Measurements from ENCODE around the gene HAUS7. TPM values are rescaled to one million over a fixed set of nuclear protein-coding genes. Genes with fewer than 3 reads are reported as not detected.

Gene HAUS7
- total and polyA plus RNA-seq, 2 of the 8 experiments (the other 6 are each of a cell fraction or from before 2014, with no cell fraction given) = 45.4 to 54.0 TPM

- no peak overlapping the region for H3K23ac ChIP-seq (ENCODE audit: insufficient read length)
- peaks cover 0 to 4% (median under 1%) of the 10 kb centered on the region in 4 experiments; a peak in 2 of 7 replicates for H3K4me1 ChIP-seq (replicated peaks in 1 of 4; ENCODE audit: control insufficient read depth in 3 of 4, insufficient read depth in 4 of 4, low read length in 3 of 4)
- WGBS, 2 experiments (ENCODE audit: extremely low coverage in 1 of 2, insufficient coverage in 1 of 2, insufficient read length in 1 of 2, insufficient replicate concordance in 2 of 2, low coverage in 1 of 2, low lambda C conversion rate in 2 of 2, missing lambda C conversion rate in 1 of 2) = 82% methylated on average over 6 of the region's 23 CpGs; no CpG with 5 or more reads in 1 of the 2 experiments
- H2BK15ac ChIP-seq (ENCODE audit: low read length) = no peak overlapping the region
- TF ChIP-seq CTCF (IDR thresholded peaks at IDR 0.05; ENCODE audit: control extremely low read depth in 1 of 3, insufficient read depth in 1 of 3, low read depth in 1 of 3, low read length in 3 of 3) = peak in 2 of 3 experiments; percentile 6 to 8; a peak in 2 of 4 replicates
- no peak for TF ChIP-seq EP300 (IDR thresholded peaks at IDR 0.05; ENCODE audit: borderline replicate concordance in 1 of 2, low read depth in 2 of 2, low read length in 2 of 2)
- no peaks in the 10 kb centered on the region for H3K36me3 ChIP-seq (ENCODE audit: control insufficient read depth in 2 of 4, insufficient read depth in 4 of 4, low read length in 3 of 4)
- no peak overlapping the region for H3K14ac ChIP-seq (ENCODE audit: insufficient read length)
- H2BK5ac ChIP-seq (ENCODE audit: low read depth, low read length) = no peak overlapping the region
- no peak overlapping the region for H3K9ac ChIP-seq (replicated peaks in 1 of 4; ENCODE audit: extremely low read depth in 1 of 4, low read depth in 3 of 4, low read length in 3 of 4)
- DNase-seq (ENCODE audit: low read depth in 1 of 2, low spot score in 2 of 2) = no peak
- H2AK5ac ChIP-seq (ENCODE audit: low read depth, low read length) = no peak overlapping the region
- no peaks in the 10 kb centered on the region for H3K27me3 ChIP-seq (replicated peaks in 1 of 4; ENCODE audit: control insufficient read depth in 3 of 4, extremely low read depth in 1 of 4, insufficient read depth in 3 of 4, low read length in 3 of 4)
- H4K20me1 ChIP-seq (replicated peaks in 1 of 2; ENCODE audit: control insufficient read depth in 1 of 2, insufficient read depth in 2 of 2, low read length in 2 of 2) = no peaks in the 10 kb centered on the region
- H3K4ac ChIP-seq (replicated peaks; ENCODE audit: insufficient read length, low read depth, low read length) = no peak overlapping the region
- H4K8ac ChIP-seq (ENCODE audit: extremely low read depth, insufficient read depth, low read length) = no peak overlapping the region; the same call in 1 of the 2 replicates
- no peak overlapping the region for H4K5ac ChIP-seq (ENCODE audit: insufficient read length, low read depth, low read length)
- no peak overlapping the region for H4K91ac ChIP-seq (replicated peaks; ENCODE audit: insufficient read length, low read length)
- H3K18ac ChIP-seq (ENCODE audit: extremely low read depth, low read length) = no peak overlapping the region
- no peak overlapping the region for H3K4me2 ChIP-seq (ENCODE audit: insufficient read depth in 1 of 2, low read depth in 2 of 2, low read length in 2 of 2)
- H2BK20ac ChIP-seq (ENCODE audit: low read length) = no peak overlapping the region
- no peak overlapping the region for H3K27ac ChIP-seq (ENCODE audit: low read depth, low read length)
- H3K56ac ChIP-seq (replicated peaks; ENCODE audit: insufficient read length, low read depth, low read length) = no peak overlapping the region
- no peak overlapping the region for H2AFZ ChIP-seq (ENCODE audit: low read length)
- ChIA-PET POLR2A (ENCODE audit: partially characterized antibody) (no interaction called here), CTCF (ENCODE audit: partially characterized antibody) (interaction anchor here (0.8 to 4.3 kb wide), 6 partner anchors 8 to 42 kb away, joined by 3 to 39 read pairs (median 3); partner anchors contain the start of gene HAUS7)
- no peaks in the 10 kb centered on the region for H3K23me2 ChIP-seq (ENCODE audit: low read depth, low read length)
- H2BK12ac ChIP-seq (ENCODE audit: low read depth, low read length) = no peak overlapping the region
- no peaks in the 10 kb centered on the region for H3K79me1 ChIP-seq (ENCODE audit: low read depth, low read length)
- FAIRE-seq = no peak
- H3K4me3 ChIP-seq (ENCODE audit: extremely low read depth in 1 of 4, insufficient read depth in 2 of 4, low read depth in 3 of 4, low read length in 4 of 4) = no peak overlapping the region
- no peaks in the 10 kb centered on the region for H3K79me2 ChIP-seq (ENCODE audit: control insufficient read depth in 1 of 2, insufficient read depth in 2 of 2, low read length in 2 of 2)
- H3K9me3 ChIP-seq (ENCODE audit: insufficient read depth in 2 of 2, low read depth in 1 of 2, low read length in 1 of 2) = no peaks in the 10 kb centered on the region
- H2BK120ac ChIP-seq (replicated peaks; ENCODE audit: low read depth, low read length) = no peak overlapping the region
Measured at GRCh38 chrX:153482376-153483015, 12.1 kb upstream of the HAUS7 start.
